GM19397 (cell line): Measurements from ENCODE around the gene TFB2M.
A peak's percentile ranks its signal among the peaks of the same experiment; 100 is the strongest.
"Not testable (repeated sequence)": the region's sequence is repeated elsewhere in the genome, so short reads cannot be mapped to it uniquely, and the experiment has no call there.

Experiments
- ATAC-seq: cut with Tn5 transposase; IDR thresholded peaks from one replicate; pipeline ENCODE4 v1.9.1; 2021; ENCODE audit warnings: mild to moderate bottlenecking, moderate library complexity; ENCODE audit not compliant: unreplicated experiment

Gene TFB2M

GRCh38 chr1:246583448-246584185 is 17.6 kb upstream of the TFB2M start:
- no peak for ATAC-seq

DNA sequence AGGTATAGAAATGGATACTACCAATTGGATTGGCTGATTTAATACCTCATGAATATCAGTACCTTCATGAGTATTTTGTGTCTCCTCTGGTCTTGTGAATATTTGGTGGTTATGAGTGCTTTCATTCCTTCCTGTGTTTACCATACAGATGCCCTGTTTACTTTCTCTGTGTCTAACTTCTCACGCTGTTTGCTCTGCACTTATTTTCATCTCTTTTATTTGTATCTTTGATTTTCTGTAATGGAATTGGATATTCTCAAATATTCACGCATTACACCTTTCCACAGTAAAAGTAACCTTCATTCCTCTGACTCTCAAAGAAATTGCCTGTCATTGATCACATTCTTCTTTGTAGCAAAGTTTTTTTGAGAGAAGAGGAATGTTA is 17.0 kb upstream of the TFB2M start:
- ATAC-seq: no peak

- ATAC-seq: no peak
Observed at GRCh38 chr1:246582301-246583055, 16.4 kb upstream of the TFB2M start.

GRCh38 chr1:246580497-246581370 is 14.7 kb upstream of the TFB2M start:
- ATAC-seq: no peak

DNA sequence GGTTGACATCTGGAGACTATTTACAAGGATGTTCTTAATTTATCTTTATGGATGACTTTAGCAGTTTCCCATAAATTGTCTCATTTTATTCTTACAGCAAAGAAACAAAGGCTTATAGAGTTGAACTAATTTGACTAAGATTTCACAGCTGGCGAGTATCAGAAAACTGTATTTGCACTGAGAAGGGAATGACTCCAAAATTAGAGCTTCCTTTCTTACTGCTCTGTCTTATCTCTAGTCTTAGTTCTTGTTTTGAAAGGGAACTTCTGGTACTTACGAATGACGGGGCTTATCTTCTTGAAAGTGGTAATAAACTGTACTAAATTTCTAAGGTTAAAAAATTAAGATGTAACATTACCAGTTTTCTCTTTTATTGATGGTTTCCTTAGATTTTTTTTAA is 13.8 kb upstream of the TFB2M start:
- ATAC-seq: peak; percentile 53

DNA sequence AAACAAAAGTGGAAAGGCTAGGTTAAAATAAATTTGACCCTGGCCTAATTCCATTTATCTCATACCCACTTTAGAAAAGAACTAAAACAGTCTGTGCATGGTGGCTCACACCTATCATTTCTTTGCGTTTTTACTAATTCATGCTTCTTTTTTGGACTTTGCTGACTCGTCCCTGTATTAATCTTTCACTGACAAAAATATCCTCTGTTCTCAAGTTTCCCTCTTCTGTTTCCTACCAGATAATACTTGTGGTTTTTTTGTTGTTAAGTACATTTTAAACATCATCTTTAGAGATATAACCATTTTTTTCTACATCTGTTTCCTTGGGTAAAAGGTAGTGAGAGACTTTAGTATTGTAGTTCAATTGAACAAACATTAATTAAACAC is 11.7 kb upstream of the TFB2M start:
- no peak for ATAC-seq

DNA sequence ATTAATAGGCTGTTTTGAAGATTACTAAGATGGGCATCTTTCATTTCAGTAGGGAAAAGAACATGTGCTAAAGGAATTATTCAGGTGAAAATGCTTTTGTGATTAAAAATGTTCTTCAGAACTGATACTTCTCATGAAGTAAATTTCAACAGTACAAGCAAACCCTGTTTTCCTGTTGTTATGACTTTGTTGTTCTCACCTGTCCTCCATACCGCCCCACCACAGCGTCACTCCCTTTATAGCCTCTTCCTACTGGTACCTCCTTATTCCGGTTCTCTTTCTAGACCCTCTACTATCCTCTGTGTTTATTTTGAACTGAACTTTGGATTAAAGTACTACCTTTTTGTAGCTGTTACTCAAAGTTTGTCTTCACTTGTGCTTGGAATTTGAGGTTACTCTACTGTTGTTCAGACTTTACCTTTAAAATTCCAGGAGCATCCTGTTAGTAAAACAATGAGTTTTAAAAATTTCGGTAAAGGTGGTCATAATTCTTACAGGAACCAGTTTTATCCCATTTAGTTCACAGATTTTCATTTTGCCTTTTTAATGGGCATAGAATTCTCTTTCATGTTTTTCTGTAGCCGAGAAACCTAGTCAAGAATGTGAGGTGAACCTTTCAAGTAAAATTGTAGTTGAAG is 11.1 kb upstream of the TFB2M start:
- no peak for ATAC-seq

DNA sequence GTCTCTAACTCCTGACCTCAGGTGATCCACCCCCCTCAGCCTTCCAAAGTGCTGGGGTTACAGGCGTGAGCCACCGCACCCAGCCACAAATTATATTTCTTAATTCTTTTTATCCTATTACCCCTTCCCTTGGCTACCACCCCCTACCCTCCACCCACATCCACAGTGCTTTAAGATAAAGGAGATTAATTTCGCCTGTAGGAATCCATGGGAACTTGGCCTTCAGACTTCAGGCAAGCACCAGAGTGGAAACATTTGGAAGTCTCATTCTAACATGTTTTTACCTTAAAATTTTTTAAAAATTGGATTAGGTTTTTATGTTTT is 10.6 kb upstream of the TFB2M start:
- no peak for ATAC-seq

DNA sequence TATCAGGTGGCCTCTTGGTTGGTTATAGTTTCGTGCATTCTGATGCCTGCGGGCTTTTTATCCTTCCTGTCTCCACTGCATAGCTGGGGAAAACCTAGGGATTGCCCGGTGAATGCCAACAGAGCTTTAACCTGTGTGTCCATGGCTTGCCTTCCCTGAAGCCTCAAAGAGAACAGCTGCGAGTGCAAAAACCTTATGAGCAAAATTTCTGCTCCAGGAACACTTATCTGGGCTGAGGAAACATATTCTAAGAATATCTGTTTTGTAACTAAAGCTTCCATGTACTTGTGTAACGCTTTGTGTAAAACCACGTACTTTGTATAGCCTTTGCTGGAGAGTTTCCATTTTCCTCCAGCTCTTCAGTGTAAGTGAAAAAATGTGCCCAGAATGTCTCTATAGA is 7.4 kb upstream of the TFB2M start:
- ATAC-seq: no peak

DNA sequence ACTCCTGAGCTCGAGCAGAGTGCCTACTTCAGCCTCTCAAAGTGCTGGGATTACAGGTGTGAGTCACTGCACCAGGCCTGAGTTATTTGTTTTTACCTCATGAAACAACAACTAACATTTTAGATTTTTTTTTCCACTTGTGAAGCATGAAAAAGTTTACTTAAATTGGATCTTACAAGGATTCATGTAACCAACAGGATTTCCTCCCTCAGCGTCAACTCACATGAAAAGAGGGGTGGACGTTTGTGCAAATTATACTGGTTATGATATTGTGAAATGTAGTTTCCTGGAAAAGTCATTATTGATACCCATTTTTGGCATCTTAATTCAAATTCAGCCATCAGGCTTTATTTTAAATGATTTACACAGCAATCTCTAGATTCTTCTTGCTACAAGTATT is 6.7 kb upstream of the TFB2M start:
- ATAC-seq: no peak

DNA sequence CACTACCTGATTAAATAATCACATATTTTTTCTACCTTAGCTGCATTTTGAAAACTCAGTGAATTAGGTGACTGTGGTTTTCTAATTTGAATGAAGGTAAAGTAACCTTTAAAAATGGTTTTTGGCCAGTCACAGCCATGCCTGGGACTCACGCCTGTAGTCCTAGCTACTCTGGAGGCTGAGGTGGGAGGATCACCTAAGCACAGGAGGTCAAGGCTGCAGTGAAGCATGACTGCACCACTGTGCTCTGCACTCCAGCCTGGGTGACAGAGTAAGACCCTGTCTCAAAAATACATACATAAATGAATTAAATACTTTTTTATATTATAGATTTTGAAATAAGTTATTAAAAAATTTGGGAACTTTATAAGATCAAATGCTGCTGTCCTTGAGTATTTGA is 5.9 kb upstream of the TFB2M start:
- no peak for ATAC-seq

- not testable (repeated sequence) for ATAC-seq
Observed at GRCh38 chr1:246571309-246571708, 5.2 kb upstream of the TFB2M start.

- ATAC-seq: no peak
Observed at GRCh38 chr1:246569248-246570238, 3.5 kb upstream of the TFB2M start.

DNA sequence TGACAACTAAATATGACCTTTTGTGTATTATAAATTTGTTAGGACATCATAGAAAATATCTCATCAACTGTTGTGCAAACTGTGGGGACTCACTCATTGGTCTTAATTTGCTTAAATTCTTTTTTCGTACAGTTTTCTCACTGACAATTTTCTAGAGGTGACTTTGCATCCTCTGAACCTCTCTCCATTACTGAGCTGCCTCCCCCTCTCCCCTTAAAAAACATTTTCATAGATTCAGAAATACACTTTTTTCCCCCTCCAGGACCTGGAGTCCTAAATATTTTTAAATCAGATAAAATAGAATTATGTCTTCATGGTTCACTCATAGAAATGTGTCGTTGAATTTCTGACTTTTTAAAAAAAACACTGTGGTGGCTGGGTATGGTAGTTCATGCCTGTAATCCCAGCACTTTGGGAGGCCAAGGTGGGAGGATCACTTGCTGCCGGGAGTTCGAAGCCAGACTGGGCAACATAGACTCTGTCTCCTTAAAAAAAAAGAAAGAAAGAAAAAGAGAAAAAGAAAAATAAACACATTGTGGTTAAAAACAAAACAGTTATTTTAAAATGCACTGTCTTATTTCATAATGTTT is 1.7 kb upstream of the TFB2M start:
- ATAC-seq: no peak

DNA sequence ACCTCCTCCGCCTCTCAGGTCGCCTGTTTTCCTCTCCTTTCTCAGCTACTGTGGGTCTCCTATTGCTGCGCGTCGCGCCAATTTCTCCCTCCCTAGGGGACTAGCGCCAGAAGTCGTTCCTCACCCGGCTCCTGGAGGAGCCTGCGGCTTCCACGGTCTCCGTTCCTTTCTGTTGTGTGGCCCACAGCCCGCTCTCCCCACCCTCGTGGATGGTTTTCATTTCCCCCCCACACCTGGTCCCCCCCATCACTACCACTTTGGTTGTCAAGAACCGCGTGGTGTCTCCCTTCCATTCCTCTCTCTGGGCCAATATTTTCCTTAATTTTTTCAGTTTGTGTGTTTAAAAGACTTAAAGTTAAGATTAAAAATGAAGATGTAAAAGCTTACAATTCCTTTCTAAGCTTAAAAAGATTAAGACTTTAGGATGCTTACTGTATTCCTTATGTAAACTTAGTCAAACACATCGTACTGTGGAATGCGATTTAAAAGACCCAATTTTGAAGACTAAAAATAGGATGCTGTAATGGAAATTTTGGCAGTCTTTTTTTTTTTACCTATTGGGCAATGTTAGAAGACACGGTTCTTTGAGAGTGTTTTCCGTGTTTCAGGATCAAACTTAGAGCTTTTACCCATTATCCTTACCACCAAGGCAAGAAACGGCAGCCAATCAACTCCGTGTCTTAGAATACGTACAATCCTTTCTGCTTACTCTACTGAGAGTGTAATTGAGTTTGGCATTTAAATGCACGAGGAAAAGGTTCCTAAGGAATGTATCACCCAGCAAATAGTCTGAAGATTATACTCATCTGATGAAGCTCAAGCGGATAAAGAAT is 968 bp upstream of the TFB2M start:
- ATAC-seq: peak; percentile 14

- peak; percentile 3 for ATAC-seq
Observed at GRCh38 chr1:246565751-246566127, 322 bp downstream of the TFB2M start.

DNA sequence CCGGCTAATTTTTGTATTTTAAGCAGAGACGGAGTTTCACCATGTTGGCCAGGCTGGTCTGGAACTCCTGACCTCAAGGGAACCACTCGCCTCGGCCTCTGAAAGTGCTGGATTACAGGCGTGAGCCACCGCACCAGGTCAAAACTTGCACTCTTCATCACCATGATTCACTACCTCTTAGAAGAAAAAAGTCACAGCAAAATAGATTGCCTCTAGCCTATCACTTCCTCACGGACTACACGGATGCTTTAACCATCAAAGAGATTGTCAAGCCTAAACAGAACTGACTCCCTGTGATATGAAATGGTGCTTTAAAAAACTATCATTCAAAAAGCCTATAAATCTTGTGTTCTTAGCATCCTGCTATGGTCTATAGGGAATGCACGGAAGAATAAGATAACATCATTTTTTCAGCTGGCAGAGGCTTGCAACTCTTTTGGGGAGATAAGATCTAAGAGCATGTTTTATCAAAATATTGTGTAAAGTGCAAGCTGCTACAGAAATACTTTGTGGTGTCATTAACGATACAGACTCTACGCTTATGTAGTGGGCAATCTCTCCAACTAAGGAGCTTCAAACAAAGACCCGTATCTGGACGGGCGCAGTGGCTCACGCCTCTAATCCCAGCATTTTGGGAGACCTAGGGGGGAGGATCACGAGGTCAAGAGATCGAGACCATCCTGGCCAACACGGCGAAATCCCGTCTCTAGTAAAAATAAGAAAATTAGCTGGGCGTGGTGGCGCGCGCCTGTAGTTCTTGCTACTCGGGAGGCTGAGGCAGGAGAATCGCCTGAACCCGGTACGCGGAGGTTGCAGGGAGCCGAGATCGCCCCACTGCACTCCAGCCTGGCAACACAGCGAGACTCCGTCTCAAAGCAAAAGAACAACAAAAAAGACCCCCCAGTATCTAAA is 966 bp downstream of the TFB2M start:
- no peak for ATAC-seq

GRCh38 chr1:246560833-246561232 is 5.2 kb downstream of the TFB2M start:
- not testable (repeated sequence) for ATAC-seq
